ENCODE results near the gene SNX13. TPM values are rescaled to one million over a fixed set of nuclear protein-coding genes. Genes with fewer than 3 reads are reported as not detected.

The SNX13 gene
- total RNA-seq, 4 donors from 2014 or later = 74.9 to 154 (median 107) TPM

- DNase-seq (no peak), ATAC-seq (no peak)
- H3K27ac ChIP-seq = no peak overlapping the region
- in situ Hi-C loops (cut with MboI; ENCODE audit: low sequenced_read_pairs in 4 of 4) = no loop called here
- H3K9me3 ChIP-seq = no peaks in the 10 kb centered on the region
- TF ChIP-seq CTCF (IDR thresholded peaks at IDR 0.05 in 4 of 5, conservative IDR thresholded peaks at IDR 0.05 in 1 of 5) (no peak), POLR2A (IDR thresholded peaks at IDR 0.05) (no peak)
- no peak overlapping the region for H3K4me3 ChIP-seq
- intact Hi-C loops (cut with DNase I; ENCODE audit: low total_unique reads) = no loop called here
- H3K27me3 ChIP-seq = no peaks in the 10 kb centered on the region
- H3K36me3 ChIP-seq = peaks cover 0 to 18% of the 10 kb centered on the region in 2 donors
- H3K4me1 ChIP-seq = no peaks in the 10 kb centered on the region
Measured at GRCh38 chr7:17882685-17883084, 57.6 kb downstream of the SNX13 start.

- TF ChIP-seq POLR2A (IDR thresholded peaks at IDR 0.05) (no peak), CTCF (IDR thresholded peaks at IDR 0.05 in 4 of 5, conservative IDR thresholded peaks at IDR 0.05 in 1 of 5) (no peak)
- peaks cover 0 to 7% of the 10 kb centered on the region in 2 donors for H3K36me3 ChIP-seq
- H3K27ac ChIP-seq = no peak overlapping the region
- no peak for ATAC-seq
- in situ Hi-C loops (cut with MboI; ENCODE audit: low sequenced_read_pairs in 4 of 4) (no loop called here), intact Hi-C loops (cut with DNase I; ENCODE audit: low total_unique reads) (no loop called here)
- H3K4me1 ChIP-seq = no peaks in the 10 kb centered on the region
- H3K27me3 ChIP-seq = no peaks in the 10 kb centered on the region
- H3K4me3 ChIP-seq = no peak overlapping the region
- no peaks in the 10 kb centered on the region for H3K9me3 ChIP-seq
- no peak for DNase-seq
Measured at GRCh38 chr7:17879075-17879661, 61.1 kb downstream of the SNX13 start.

GRCh38 chr7:17878627-17879026 lies 61.7 kb downstream of the SNX13 start:
- no peak for TF ChIP-seq POLR2A (IDR thresholded peaks at IDR 0.05)
- TF ChIP-seq CTCF (IDR thresholded peaks at IDR 0.05 in 4 of 5, conservative IDR thresholded peaks at IDR 0.05 in 1 of 5) = no peak
- H3K4me3 ChIP-seq = no peak overlapping the region
- DNase-seq = no peak
- no peak for ATAC-seq
- no peaks in the 10 kb centered on the region for H3K4me1 ChIP-seq
- H3K27me3 ChIP-seq = no peaks in the 10 kb centered on the region
- intact Hi-C loops (cut with DNase I; ENCODE audit: low total_unique reads) = no loop called here
- no peak overlapping the region for H3K27ac ChIP-seq
- in situ Hi-C loops (cut with MboI; ENCODE audit: low sequenced_read_pairs in 4 of 4) = no loop called here
- peaks cover 0 to 11% of the 10 kb centered on the region in 2 donors for H3K36me3 ChIP-seq
- H3K9me3 ChIP-seq = no peaks in the 10 kb centered on the region

DNA sequence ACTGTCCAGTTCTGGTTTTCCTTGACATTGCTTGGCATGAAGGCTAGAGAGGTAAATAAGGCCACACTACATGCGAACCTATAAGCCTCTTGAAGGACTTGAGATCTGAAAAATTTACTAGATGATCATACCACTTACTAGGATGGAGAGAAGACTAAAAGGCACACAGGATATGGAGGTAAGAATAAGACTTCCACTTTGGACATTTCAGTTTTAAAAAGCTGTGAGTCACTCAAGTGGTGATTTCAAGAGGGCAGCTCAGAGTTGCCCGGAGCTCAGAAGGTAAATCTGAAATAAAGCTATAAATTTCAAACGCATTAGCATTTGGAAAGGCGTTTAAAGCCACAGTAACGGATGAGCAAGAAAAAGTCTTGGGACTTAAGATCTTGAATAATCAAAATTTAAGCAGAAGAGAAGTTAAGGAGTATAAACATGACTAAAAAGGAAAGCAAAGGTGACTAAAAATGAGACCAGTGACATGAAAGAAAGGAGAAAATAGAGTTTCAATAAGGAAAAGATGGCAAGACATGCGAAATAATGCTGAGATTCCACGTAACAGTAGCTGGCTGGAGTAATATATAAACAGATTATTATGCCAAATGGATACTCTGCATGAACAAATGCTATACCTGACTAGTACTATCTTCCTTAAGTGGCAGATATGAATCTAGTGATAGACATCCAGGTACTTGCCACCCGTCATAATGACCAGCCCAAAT lies 68.3 kb downstream of the SNX13 start:
- Histone ChIP-seq H3K27me3 (no peaks in the 10 kb centered on the region), H3K27ac (no peak overlapping the region), H3K9me3 (no peaks in the 10 kb centered on the region), H3K4me3 (no peak overlapping the region), H3K36me3 (peaks cover 0 to 36% of the 10 kb centered on the region in 2 donors), H3K4me1 (no peaks in the 10 kb centered on the region)
- no peak for DNase-seq
- intact Hi-C loops (cut with DNase I; ENCODE audit: low total_unique reads) = no loop called here
- no peak for TF ChIP-seq POLR2A (IDR thresholded peaks at IDR 0.05)
- TF ChIP-seq CTCF (IDR thresholded peaks at IDR 0.05 in 4 of 5, conservative IDR thresholded peaks at IDR 0.05 in 1 of 5) = no peak
- no peak for ATAC-seq
- in situ Hi-C loops (cut with MboI; ENCODE audit: low sequenced_read_pairs in 4 of 4) = no loop called here
